Fibroblast of lung (primary cell): ENCODE data around the gene AKT1.

Experiments used
- CTCF ChIP-seq, 2 donors: IDR thresholded peaks in 1 of 2; conservative IDR thresholded peaks in 1 of 2; 1 replicate in 1 of 2; 2 replicates in 1 of 2; pipeline ENCODE4 v1.5.1; 2011 to 2012; ENCODE audit warnings: low read length in 2 of 2, control low read depth in 1 of 2, inconsistent platforms in 1 of 2, low read depth in 1 of 2, mild to moderate bottlenecking in 1 of 2
- EZH2 ChIP-seq: IDR thresholded peaks from 2 replicates; pipeline ENCODE4 v1.5.1; 2012; ENCODE audit warnings: low read length, control low read depth, mild to moderate bottlenecking; ENCODE audit errors: missing control alignments

- TF ChIP-seq EZH2: no peak
- TF ChIP-seq CTCF (conservative IDR thresholded peaks at IDR 0.05 in 1 of 2, IDR thresholded peaks at IDR 0.05 in 1 of 2; ENCODE audit: low read depth in 1 of 2, low read length in 2 of 2): no peak
Measured at GRCh38 chr14:104818714-104819161, 23.2 kb upstream of the AKT1 start.
